ENCODE measurements around the gene NHEJ1. TPM values are rescaled to one million over a fixed set of nuclear protein-coding genes. Genes with fewer than 3 reads are reported as not detected.

The NHEJ1 gene
- total RNA-seq, 2 experiments from 2014 or later, result 7.2 to 8.5 TPM

DNA sequence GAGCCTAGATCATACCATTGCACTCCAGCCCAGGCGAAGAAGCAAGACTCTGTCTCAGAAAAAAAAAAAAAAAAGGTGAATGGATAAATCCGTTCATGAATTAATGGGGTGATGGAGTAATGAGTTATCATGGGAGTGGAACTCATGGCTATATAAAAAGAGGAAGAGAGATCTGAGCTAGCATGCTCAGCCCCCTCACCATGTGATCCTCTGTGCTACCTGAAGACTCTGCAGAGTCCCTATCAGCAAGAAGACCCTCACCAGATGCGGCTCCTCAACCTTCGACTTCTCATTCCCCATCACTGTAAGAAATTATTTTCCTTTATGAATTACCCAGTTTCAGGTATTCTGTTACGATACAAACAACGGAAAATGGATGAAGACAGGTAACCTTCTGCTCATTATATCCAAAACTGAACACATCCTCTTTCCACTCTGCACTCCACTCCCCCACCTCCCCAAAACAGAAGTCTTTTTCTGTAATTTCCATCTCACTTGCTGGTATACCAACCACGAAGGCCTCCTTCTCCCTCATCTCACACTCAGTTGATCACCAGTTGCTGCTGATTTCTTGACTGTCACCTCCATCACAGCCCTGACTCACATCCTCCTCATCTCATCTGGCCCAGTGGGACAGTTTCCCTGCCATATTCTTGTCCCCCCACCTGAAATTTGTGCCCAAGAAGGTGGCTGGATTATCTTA is 26.3 kb upstream of the NHEJ1 start:
- Histone ChIP-seq H3K4me3 (ENCODE audit: low read length) (no peak overlapping the region), H3K36me3 (ENCODE audit: insufficient read depth, low read length) (peaks cover 29% of the 10 kb centered on the region), H3K27me3 (ENCODE audit: control insufficient read depth in 1 of 2, insufficient read depth in 2 of 2, low read length in 2 of 2) (no peaks in the 10 kb centered on the region), H3K4me1 (ENCODE audit: insufficient read depth, low read length) (peaks cover 14% of the 10 kb centered on the region), H3K27ac (ENCODE audit: low read depth in 1 of 2, low read length in 2 of 2) (no peak overlapping the region), H3K9me3 (ENCODE audit: control insufficient read depth in 1 of 2, insufficient read depth in 1 of 2, low read length in 2 of 2) (no peaks in the 10 kb centered on the region)
- TF ChIP-seq, protein P1, sequence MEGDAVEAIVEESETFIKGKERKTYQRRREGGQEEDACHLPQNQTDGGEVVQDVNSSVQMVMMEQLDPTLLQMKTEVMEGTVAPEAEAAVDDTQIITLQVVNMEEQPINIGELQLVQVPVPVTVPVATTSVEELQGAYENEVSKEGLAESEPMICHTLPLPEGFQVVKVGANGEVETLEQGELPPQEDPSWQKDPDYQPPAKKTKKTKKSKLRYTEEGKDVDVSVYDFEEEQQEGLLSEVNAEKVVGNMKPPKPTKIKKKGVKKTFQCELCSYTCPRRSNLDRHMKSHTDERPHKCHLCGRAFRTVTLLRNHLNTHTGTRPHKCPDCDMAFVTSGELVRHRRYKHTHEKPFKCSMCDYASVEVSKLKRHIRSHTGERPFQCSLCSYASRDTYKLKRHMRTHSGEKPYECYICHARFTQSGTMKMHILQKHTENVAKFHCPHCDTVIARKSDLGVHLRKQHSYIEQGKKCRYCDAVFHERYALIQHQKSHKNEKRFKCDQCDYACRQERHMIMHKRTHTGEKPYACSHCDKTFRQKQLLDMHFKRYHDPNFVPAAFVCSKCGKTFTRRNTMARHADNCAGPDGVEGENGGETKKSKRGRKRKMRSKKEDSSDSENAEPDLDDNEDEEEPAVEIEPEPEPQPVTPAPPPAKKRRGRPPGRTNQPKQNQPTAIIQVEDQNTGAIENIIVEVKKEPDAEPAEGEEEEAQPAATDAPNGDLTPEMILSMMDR (IDR thresholded peaks at IDR 0.05), result no peak
- no peak for DNase-seq
- Mint-ChIP-seq H3K27me3 (no peaks in the 10 kb centered on the region), H3K4me1 (ENCODE audit: low read depth) (peaks cover 21% of the 10 kb centered on the region), H3K27ac (no peak overlapping the region), H3K4me3 (no peak overlapping the region), H3K36me3 (ENCODE audit: low read depth) (peaks cover 43% of the 10 kb centered on the region), H3K9me3 (no peaks in the 10 kb centered on the region)
- ChIA-PET POLR2A (no interaction called here), CTCF (interaction anchor here (0.6 kb wide), 1 partner anchor 17 kb away, joined by 3 read pairs; no protein-coding TSS in a partner anchor)
- ATAC-seq (ENCODE audit: poor library complexity), result no peak
- intact Hi-C loops (cut with DNase I, micrococcal nuclease), result no loop called here

DNA sequence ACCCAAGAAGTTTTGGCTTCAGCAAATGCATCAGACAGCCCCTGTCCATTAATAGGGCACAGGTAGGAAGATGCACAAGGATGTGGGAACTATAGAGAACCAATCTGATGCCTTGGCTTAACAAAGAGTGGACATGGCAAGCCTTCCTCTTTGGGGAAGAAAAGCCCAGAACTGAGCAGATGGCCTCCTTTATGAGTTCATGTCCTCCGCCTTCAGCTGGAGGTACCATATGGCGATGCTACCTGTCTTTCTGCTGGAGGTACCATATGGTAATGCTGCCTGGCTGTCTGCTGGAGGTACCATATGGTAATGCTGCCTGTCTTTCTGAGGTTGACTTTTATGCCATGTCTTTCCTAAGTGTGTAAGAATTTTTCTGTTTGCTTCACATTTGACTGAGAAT is 23.5 kb upstream of the NHEJ1 start:
- peaks cover 69% of the 10 kb centered on the region for H3K36me3 Mint-ChIP-seq (ENCODE audit: low read depth)
- Histone ChIP-seq H3K4me1 (ENCODE audit: insufficient read depth, low read length) (peaks cover 42% of the 10 kb centered on the region), H3K36me3 (ENCODE audit: insufficient read depth, low read length) (peaks cover 54% of the 10 kb centered on the region), H3K27ac (ENCODE audit: low read depth in 1 of 2, low read length in 2 of 2) (no peak overlapping the region), H3K27me3 (ENCODE audit: control insufficient read depth in 1 of 2, insufficient read depth in 2 of 2, low read length in 2 of 2) (no peaks in the 10 kb centered on the region), H3K4me3 (ENCODE audit: low read length) (no peak overlapping the region), H3K9me3 (ENCODE audit: control insufficient read depth in 1 of 2, insufficient read depth in 1 of 2, low read length in 2 of 2) (no peaks in the 10 kb centered on the region)
- H3K4me1 Mint-ChIP-seq (ENCODE audit: low read depth), result peaks cover 49% of the 10 kb centered on the region
- no peak for ATAC-seq (ENCODE audit: poor library complexity)
- H3K27ac Mint-ChIP-seq, result peak overlapping the region; percentile 69
- CTCF ChIA-PET, result interaction anchor here (0.9 to 2.7 kb wide), 4 partner anchors 12 to 111 kb away, joined by 3 to 8 read pairs (median 4); no protein-coding TSS in a partner anchor
- TF ChIP-seq, protein P1 (IDR thresholded peaks at IDR 0.05), result no peak
- intact Hi-C loops (cut with DNase I, micrococcal nuclease), result no loop called here
- POLR2A ChIA-PET, result interaction anchor here (1.4 kb wide), 1 partner anchor 13 kb away, joined by 6 read pairs; no protein-coding TSS in a partner anchor
- no peaks in the 10 kb centered on the region for H3K9me3 Mint-ChIP-seq
- no peaks in the 10 kb centered on the region for H3K27me3 Mint-ChIP-seq
- no peak overlapping the region for H3K4me3 Mint-ChIP-seq
- DNase-seq, result no peak

DNA sequence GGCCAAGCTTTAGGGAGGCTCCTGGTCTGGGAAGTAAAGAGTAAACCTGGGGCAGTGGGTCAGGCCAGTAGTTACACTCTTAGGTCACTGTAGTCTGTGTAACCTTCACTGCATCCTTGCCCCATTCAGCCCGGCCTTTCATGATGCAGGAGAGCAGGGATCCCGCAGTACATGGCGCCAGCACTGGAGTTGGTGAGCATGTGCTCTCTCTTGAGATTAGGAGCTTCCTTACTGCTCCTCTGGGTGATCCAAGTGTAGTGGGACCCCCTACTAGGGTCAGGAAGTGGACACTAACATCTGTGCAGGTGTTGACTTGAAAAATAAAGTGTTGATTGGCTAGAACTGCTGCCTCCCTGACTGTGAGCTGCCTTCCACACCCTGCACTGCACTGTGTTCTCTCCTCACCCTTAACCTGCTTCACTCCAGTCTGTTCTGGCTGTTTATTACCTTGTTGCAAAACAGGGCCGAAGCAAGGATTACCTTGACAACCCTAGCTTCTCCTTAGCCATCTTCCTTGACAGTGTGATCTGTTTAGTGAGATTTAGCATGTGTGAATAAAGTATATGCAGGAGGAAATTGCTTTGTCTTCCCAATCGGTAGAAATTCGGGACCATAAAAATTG is 22.6 kb upstream of the NHEJ1 start:
- ATAC-seq (ENCODE audit: poor library complexity) (no peak), DNase-seq (no peak)
- TF ChIP-seq, protein P1 (IDR thresholded peaks at IDR 0.05), result no peak
- no peaks in the 10 kb centered on the region for H3K27me3 Mint-ChIP-seq
- H3K4me1 Mint-ChIP-seq (ENCODE audit: low read depth), result peaks cover 56% of the 10 kb centered on the region
- Histone ChIP-seq H3K27me3 (ENCODE audit: control insufficient read depth in 1 of 2, insufficient read depth in 2 of 2, low read length in 2 of 2) (no peaks in the 10 kb centered on the region), H3K4me1 (ENCODE audit: insufficient read depth, low read length) (peaks cover 48% of the 10 kb centered on the region), H3K36me3 (ENCODE audit: insufficient read depth, low read length) (peaks cover 54% of the 10 kb centered on the region), H3K27ac (ENCODE audit: low read depth in 1 of 2, low read length in 2 of 2) (peak overlapping the region in 1 of 2 donors; percentile 3), H3K9me3 (ENCODE audit: control insufficient read depth in 1 of 2, insufficient read depth in 1 of 2, low read length in 2 of 2) (no peaks in the 10 kb centered on the region), H3K4me3 (ENCODE audit: low read length) (no peak overlapping the region)
- peak overlapping the region; percentile 69 for H3K27ac Mint-ChIP-seq
- H3K36me3 Mint-ChIP-seq (ENCODE audit: low read depth), result peaks cover 76% of the 10 kb centered on the region
- peak overlapping the region; percentile 62 for H3K4me3 Mint-ChIP-seq
- ChIA-PET CTCF (interaction anchor here (0.7 to 2.7 kb wide), 3 partner anchors 12 to 28 kb away, joined by 3 to 8 read pairs (median 4); partner anchors contain the start of gene NHEJ1), POLR2A (interaction anchor here (0.8 to 4.4 kb wide), 3 partner anchors 17 to 24 kb away, joined by 3 to 41 read pairs (median 12); partner anchors contain the start of gene ZFAND2B)
- H3K9me3 Mint-ChIP-seq, result no peaks in the 10 kb centered on the region
- intact Hi-C loops (cut with DNase I, micrococcal nuclease), result no loop called here
